ENCODE measurements around the gene IQCH. TPM values are rescaled to one million over a fixed set of nuclear protein-coding genes. Genes with fewer than 3 reads are reported as not detected.
"Not testable (repeated sequence)": the region's sequence is repeated elsewhere in the genome, so short reads cannot be mapped to it uniquely, and the experiment has no call there.

IQCH gene
- total RNA-seq, 4 donors from 2014 or later, result 0.66 to 3.0 (median 2.0) TPM

DNA sequence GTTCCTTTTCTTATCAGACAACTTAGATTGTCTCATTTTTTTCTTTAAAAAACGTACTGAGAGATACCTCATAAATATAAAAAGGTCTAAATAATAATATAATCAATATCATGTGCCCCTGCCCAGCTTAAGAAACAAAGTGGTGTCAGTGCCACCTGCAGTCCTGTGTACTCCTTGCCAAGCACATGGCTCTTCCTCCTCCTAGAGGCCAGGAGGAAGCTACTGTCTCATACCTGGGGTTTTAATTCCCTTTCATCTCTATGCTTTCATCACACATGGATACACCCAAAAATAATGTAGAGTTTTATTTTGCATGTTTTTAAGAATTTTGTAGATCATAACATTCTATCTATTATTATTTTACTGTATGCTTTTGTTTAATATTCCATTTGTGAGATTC, 167.7 kb downstream of the IQCH start:
- TF ChIP-seq CTCF (IDR thresholded peaks at IDR 0.05) (no peak), POLR2A (IDR thresholded peaks at IDR 0.05) (no peak), EP300 (IDR thresholded peaks at IDR 0.05) (no peak)
- no peaks in the 10 kb centered on the region for H3K4me1 ChIP-seq
- WGBS, 2 donors, result 80 to 85% methylated on average over 1 of the region's 1 CpG
- H3K4me3 ChIP-seq, result no peak overlapping the region
- no peak overlapping the region for H3K27ac ChIP-seq
- H3K36me3 ChIP-seq, result peaks cover 0 to 5% (median 0%) of the 10 kb centered on the region in 3 donors
- DNase-seq (ENCODE audit: low spot score in 2 of 2), result no peak
- H3K9me3 ChIP-seq, result no peaks in the 10 kb centered on the region
- H3K27me3 ChIP-seq, result no peaks in the 10 kb centered on the region

DNA sequence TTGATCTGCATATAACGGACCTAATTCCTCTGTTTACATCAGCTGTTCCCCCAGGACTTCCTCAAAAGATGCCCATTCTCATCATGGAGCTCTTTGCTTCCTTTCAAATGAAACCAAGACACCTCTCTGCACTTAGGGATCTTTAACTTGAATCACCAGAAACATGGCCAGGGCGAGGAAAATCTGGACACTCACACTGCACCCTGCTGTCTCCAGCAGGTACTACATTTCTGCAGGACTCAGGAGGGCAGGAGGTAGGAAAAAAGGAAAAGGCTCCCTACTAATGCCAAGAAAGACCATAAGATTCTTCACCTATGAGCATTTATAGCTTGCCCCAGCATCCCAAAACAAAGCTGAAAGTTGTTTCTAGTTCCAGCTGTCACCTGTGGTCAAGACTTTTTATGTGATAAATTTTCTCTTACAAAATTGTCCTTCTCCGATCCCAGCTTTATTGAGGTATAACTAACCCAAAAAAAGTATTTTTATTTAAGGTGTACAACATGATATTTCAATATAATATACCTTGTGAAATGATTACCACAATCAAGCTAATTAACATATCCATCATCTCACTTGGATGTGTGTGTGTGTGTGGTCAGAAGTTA, 179.0 kb downstream of the IQCH start:
- TF ChIP-seq POLR2A (IDR thresholded peaks at IDR 0.05) (no peak), CTCF (IDR thresholded peaks at IDR 0.05) (peak; percentile 56 to 75 (median 65))
- no peaks in the 10 kb centered on the region for H3K4me1 ChIP-seq
- H3K4me3 ChIP-seq, result no peak overlapping the region
- H3K36me3 ChIP-seq, result no peaks in the 10 kb centered on the region
- WGBS, 2 donors, result 54 to 55% methylated on average over 3 of the region's 3 CpGs
- no peaks in the 10 kb centered on the region for H3K9me3 ChIP-seq
- no peaks in the 10 kb centered on the region for H3K27me3 ChIP-seq
- peak; percentile 19 to 48 for DNase-seq (ENCODE audit: low spot score in 2 of 2)
- H3K27ac ChIP-seq, result no peak overlapping the region

DNA sequence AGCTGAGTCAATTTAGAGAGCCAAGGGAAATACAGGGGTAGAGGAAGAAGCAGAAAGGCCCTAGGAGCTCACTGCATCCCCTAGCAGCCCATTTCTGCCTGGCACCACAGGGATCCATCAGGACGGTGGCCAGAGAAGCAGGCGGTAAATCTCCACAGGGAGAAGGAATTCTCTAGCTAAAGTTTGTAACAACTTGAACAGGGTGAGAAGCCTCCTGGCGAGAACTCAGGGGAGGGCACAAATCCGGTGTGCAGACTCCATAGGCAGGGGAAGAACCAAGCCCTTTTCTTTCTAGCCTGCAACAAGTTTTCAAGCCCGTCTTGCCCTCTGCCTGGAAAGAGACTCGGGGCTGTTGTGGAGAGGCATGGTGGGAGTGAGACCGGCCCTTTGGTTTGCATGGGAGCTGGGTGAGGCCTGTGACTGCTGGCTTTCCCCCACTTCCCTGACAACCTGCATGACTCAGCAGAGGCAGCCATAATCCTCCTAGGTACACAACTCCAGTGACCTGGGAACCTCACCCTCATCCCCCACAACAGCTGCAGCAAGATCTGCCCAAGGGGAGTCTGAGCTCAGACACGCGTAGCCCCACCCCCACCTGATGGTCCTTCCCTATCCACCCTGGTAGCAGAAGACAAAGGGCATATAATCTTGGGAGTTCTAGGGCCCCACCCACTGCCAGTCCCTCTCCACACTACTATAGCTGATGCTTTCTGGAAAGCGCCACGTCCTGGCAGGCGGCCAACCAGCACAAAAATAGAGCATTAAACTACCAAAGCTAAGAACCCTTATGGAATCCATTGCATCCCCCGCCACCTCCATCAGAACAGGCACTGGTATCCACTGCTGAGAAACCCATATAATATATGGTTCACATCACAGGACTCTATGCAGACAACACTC, 182.0 kb downstream of the IQCH start:
- H3K27me3 ChIP-seq; H3K36me3 ChIP-seq; H3K27ac ChIP-seq; H3K4me1 ChIP-seq; H3K4me3 ChIP-seq; H3K9me3 ChIP-seq; DNase-seq (ENCODE audit: low spot score in 2 of 2): not testable (repeated sequence)
- WGBS, 2 donors, result 74 to 80% methylated on average over 13 of the region's 13 CpGs

GRCh38 chr15:67444100-67444499, 189.5 kb downstream of the IQCH start:
- Histone ChIP-seq H3K4me1 (no peaks in the 10 kb centered on the region), H3K36me3 (peaks cover 0 to 10% (median 0%) of the 10 kb centered on the region in 3 donors), H3K4me3 (no peak overlapping the region), H3K27me3 (no peaks in the 10 kb centered on the region), H3K27ac (no peak overlapping the region), H3K9me3 (peaks cover 0 to 3% (median 0%) of the 10 kb centered on the region in 4 donors)
- DNase-seq (ENCODE audit: low spot score in 2 of 2), result no peak
- WGBS, 2 donors, result 65 to 66% methylated on average over 2 of the region's 2 CpGs
- TF ChIP-seq POLR2A (IDR thresholded peaks at IDR 0.05) (no peak), EP300 (IDR thresholded peaks at IDR 0.05) (no peak), CTCF (IDR thresholded peaks at IDR 0.05) (no peak)

DNA sequence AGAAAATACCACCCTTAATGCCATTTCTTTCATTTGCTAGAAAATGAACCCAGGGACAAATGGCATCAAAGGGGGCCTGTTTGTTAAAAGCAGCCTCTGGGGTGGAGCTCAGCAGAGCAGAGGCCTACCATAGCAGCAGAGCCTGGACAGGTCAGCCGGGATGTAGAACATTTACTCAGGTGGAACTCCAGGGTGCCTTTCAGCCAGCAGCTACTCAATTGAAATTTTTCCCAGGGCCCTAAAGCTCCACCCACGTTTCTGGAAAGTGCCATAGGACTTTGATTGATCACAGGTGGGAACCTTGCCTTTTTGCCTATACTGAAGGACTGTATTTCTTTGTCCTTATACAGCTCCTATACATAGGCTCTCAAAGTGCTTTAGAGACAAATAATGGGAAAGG, 191.9 kb downstream of the IQCH start:
- no peaks in the 10 kb centered on the region for H3K9me3 ChIP-seq
- no peak overlapping the region for H3K4me3 ChIP-seq
- no peaks in the 10 kb centered on the region for H3K4me1 ChIP-seq
- no peak overlapping the region for H3K27ac ChIP-seq
- DNase-seq (ENCODE audit: low spot score in 2 of 2), result no peak
- 49 to 58% methylated on average over 2 of the region's 2 CpGs for WGBS, 2 donors
- H3K36me3 ChIP-seq, result peaks cover 0 to 5% (median 0%) of the 10 kb centered on the region in 3 donors
- TF ChIP-seq EP300 (IDR thresholded peaks at IDR 0.05) (no peak), CTCF (IDR thresholded peaks at IDR 0.05) (no peak), POLR2A (IDR thresholded peaks at IDR 0.05) (no peak)
- no peaks in the 10 kb centered on the region for H3K27me3 ChIP-seq

DNA sequence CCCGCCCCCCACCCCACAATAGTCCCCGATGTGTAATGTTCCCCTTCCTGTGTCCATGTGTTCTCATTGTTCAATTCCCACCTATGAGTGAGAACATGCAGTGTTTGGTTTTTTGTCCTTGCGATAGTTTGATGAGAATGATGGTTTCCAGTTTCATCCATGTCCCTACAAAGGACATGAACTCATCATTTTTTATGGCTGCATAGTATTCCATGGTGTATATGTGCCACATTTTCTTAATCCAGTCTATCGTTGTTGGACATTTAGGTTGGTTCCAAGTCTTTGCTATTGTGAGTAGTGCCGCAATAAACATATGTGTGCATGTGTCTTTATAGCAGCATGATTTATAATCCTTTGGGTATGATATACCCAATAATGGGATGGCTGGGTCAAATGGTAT, 193.8 kb downstream of the IQCH start:
- not testable (repeated sequence) for H3K4me3 ChIP-seq; DNase-seq (ENCODE audit: low spot score in 2 of 2); H3K27me3 ChIP-seq; H3K36me3 ChIP-seq; H3K4me1 ChIP-seq; H3K27ac ChIP-seq; H3K9me3 ChIP-seq
- 94 to 100% methylated on average over 3 to 5 of the region's 5 CpGs for WGBS, 2 donors

GRCh38 chr15:67453703-67454102, 199.1 kb downstream of the IQCH start:
- not testable (repeated sequence) for H3K4me1 ChIP-seq; H3K27ac ChIP-seq; H3K9me3 ChIP-seq; DNase-seq (ENCODE audit: low spot score in 2 of 2); H3K27me3 ChIP-seq; H3K4me3 ChIP-seq
- peaks cover 0 to 11% (median 0%) of the 10 kb centered on the region in 3 donors for H3K36me3 ChIP-seq
- 94 to 95% methylated on average over 11 of the region's 11 CpGs for WGBS, 2 donors

Data from tibial nerve (tissue), 4 donors.